ENCODE data around the gene ACIN1.

The ACIN1 gene

GRCh38 chr14:23094666-23095195 lies at the start of gene ACIN1:
Gene ACIN1 (minus strand): TSS chr14:23095136. CDS start chr14:23095112, 24 bp downstream.
- no peak for FAIRE-seq

- no peak for FAIRE-seq
Measured at GRCh38 chr14:23143911-23144310, 49.0 kb upstream of the ACIN1 start.

GRCh38 chr14:23142826-23143225 lies 47.9 kb upstream of the ACIN1 start:
- FAIRE-seq = no peak

GRCh38 chr14:23141706-23142444 lies 46.9 kb upstream of the ACIN1 start:
- no peak for FAIRE-seq

- no peak for FAIRE-seq
Measured at GRCh38 chr14:23140371-23140770, 45.4 kb upstream of the ACIN1 start.

GRCh38 chr14:23139874-23140273 lies 44.9 kb upstream of the ACIN1 start:
- FAIRE-seq = no peak

GRCh38 chr14:23137813-23138535 lies 43.0 kb upstream of the ACIN1 start:
- FAIRE-seq = no peak

GRCh38 chr14:23137192-23137812 lies 42.4 kb upstream of the ACIN1 start:
- FAIRE-seq = no peak

GRCh38 chr14:23136566-23137133 lies 41.7 kb upstream of the ACIN1 start:
- FAIRE-seq = no peak

- FAIRE-seq = no peak
Measured at GRCh38 chr14:23132970-23133369, 38.0 kb upstream of the ACIN1 start.

- no peak for FAIRE-seq
Measured at GRCh38 chr14:23131482-23131881, 36.5 kb upstream of the ACIN1 start.

- no peak for FAIRE-seq
Measured at GRCh38 chr14:23130871-23131270, 35.9 kb upstream of the ACIN1 start.

- no peak for FAIRE-seq
Measured at GRCh38 chr14:23129759-23130316, 34.9 kb upstream of the ACIN1 start.

GRCh38 chr14:23128969-23129758 lies 34.2 kb upstream of the ACIN1 start:
- no peak for FAIRE-seq

- FAIRE-seq = no peak
Measured at GRCh38 chr14:23127861-23128260, 32.9 kb upstream of the ACIN1 start.

- FAIRE-seq = no peak
Measured at GRCh38 chr14:23126548-23127278, 31.8 kb upstream of the ACIN1 start.

GRCh38 chr14:23125933-23126524 lies 31.1 kb upstream of the ACIN1 start:
- FAIRE-seq = no peak

GRCh38 chr14:23125011-23125410 lies 30.1 kb upstream of the ACIN1 start:
- FAIRE-seq = no peak

- no peak for FAIRE-seq
Measured at GRCh38 chr14:23124337-23124954, 29.5 kb upstream of the ACIN1 start.

- FAIRE-seq = no peak
Measured at GRCh38 chr14:23123419-23123818, 28.5 kb upstream of the ACIN1 start.

Data from endometrium (tissue), 2 donors.